NT2/D1 (cell line): ENCODE results near the gene STX16.

ENCODE experiments used
- DNase-seq: peaks from one replicate; pipeline ENCODE4 v3.0.0-alpha.2; 2011; ENCODE audit warnings: low read depth, low spot score
- H3K27me3 ChIP-seq: 2 replicates; pipeline ENCODE4 v1.6.0; 2011; ENCODE audit warnings: mild to moderate bottlenecking; ENCODE audit not compliant: insufficient read length, insufficient read depth
- H3K36me3 ChIP-seq: 2 replicates; pipeline ENCODE4 v1.6.1; 2011; ENCODE audit warnings: mild to moderate bottlenecking, low read length, mixed read lengths; ENCODE audit not compliant: insufficient read depth, insufficient read length
- H3K4me1 ChIP-seq: 2 replicates; pipeline ENCODE4 v1.5.1; 2011; ENCODE audit not compliant: insufficient read depth, insufficient read length
- H3K4me3 ChIP-seq: 2 replicates; pipeline ENCODE4 v1.5.1; 2011; ENCODE audit warnings: low read depth; ENCODE audit not compliant: insufficient read length
- H3K9ac ChIP-seq: 2 replicates; pipeline ENCODE4 v1.6.0; 2011; ENCODE audit warnings: low read depth; ENCODE audit not compliant: insufficient read length
- H3K9me3 ChIP-seq: 2 replicates; pipeline ENCODE4 v1.5.1; 2011; ENCODE audit warnings: mild to moderate bottlenecking, low read length; ENCODE audit not compliant: insufficient read depth
- SUZ12 ChIP-seq: IDR thresholded peaks from 2 replicates; pipeline ENCODE4 v1.6.1; 2011; ENCODE audit not compliant: insufficient read length, insufficient read depth; ENCODE audit errors: extremely low read depth
- YY1 ChIP-seq: IDR thresholded peaks from 2 replicates; pipeline ENCODE4 v1.6.1; 2011; ENCODE audit not compliant: insufficient read length, insufficient read depth
- ZNF274 ChIP-seq: IDR thresholded peaks from 2 replicates; pipeline ENCODE4 v1.6.1; 2011; ENCODE audit warnings: mild to moderate bottlenecking, low read depth, low read length

STX16 gene

GRCh38 chr20:58626051-58626450 is 25.0 kb upstream of the STX16 start:
- no peak for DNase-seq
- H3K27me3 ChIP-seq: no peaks in the 10 kb centered on the region

GRCh38 chr20:58627212-58628072 is 23.6 kb upstream of the STX16 start:
- H3K4me3 ChIP-seq: no peak overlapping the region
- H3K4me1 ChIP-seq: peaks cover 16% of the 10 kb centered on the region
- H3K9me3 ChIP-seq: peaks cover 13% of the 10 kb centered on the region
- H3K36me3 ChIP-seq: no peaks in the 10 kb centered on the region
- TF ChIP-seq SUZ12 (no peak), ZNF274 (no peak), YY1 (no peak)
- DNase-seq: no peak
- H3K9ac ChIP-seq: no peak overlapping the region
- no peaks in the 10 kb centered on the region for H3K27me3 ChIP-seq

More at GRCh38 chr20:58626051-58626450, 25.0 kb upstream of the STX16 start:
- TF ChIP-seq YY1: no peak
- TF ChIP-seq ZNF274: no peak
- TF ChIP-seq SUZ12: no peak
- Histone ChIP-seq H3K36me3 (no peaks in the 10 kb centered on the region), H3K4me3 (no peak overlapping the region), H3K9ac (no peak overlapping the region), H3K4me1 (peaks cover 16% of the 10 kb centered on the region), H3K9me3 (peaks cover 24% of the 10 kb centered on the region)

GRCh38 chr20:58628491-58629214 is 22.4 kb upstream of the STX16 start:
- H3K4me3 ChIP-seq: no peak overlapping the region
- TF ChIP-seq YY1 (no peak), SUZ12 (no peak), ZNF274 (no peak)

DNA sequence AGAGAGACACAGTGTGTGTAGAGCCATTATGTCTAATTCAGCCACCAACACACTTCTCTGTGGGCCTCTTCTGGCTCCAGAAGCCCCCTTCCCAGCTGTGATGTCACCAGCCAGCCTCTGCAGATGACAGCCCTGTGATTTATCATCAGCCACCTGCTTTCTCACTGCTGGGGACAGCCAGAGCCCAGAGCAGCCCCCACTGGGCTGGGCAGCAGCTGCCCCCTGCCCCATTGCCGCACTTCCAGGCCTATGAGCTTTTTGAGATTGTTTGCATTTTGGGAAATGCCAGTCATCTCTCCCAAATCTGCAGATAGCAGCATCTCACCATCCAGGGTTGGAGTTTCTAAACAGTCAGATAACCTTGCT is 21.9 kb upstream of the STX16 start:
- Histone ChIP-seq H3K9me3 (no peaks in the 10 kb centered on the region; the same call in 1 of the 2 replicates), H3K27me3 (no peaks in the 10 kb centered on the region), H3K9ac (no peak overlapping the region), H3K36me3 (no peaks in the 10 kb centered on the region), H3K4me1 (peaks cover 9% of the 10 kb centered on the region), H3K4me3 (no peak overlapping the region)
- no peak for TF ChIP-seq YY1
- TF ChIP-seq SUZ12: no peak
- no peak for TF ChIP-seq ZNF274
- no peak for DNase-seq

More at GRCh38 chr20:58628491-58629214, 22.4 kb upstream of the STX16 start:
- H3K9ac ChIP-seq: no peak overlapping the region
- no peak for DNase-seq
- no peaks in the 10 kb centered on the region for H3K36me3 ChIP-seq
- peaks cover 10% of the 10 kb centered on the region for H3K4me1 ChIP-seq
- no peaks in the 10 kb centered on the region for H3K27me3 ChIP-seq
- H3K9me3 ChIP-seq: peaks cover under 1% of the 10 kb centered on the region; the same call in 1 of the 2 replicates

DNA sequence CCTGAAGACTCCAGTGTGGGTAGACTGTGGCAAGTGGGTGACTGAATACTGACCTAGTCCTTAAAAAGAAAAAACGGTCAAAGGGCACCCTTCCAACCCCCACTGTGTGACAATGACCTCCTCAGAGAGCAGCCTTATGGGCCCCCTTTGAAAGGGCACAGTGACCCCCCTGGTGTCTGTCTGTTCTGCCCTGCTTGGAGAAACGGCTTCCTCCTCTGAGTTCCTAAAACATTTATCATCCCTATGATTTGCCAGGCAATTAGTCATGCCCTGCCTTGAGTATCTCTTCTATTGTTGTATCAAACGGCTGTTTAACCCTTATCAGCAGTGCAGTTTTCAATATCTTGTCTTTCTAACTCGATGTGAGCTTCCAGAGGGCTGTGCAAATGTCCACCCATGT is 21.0 kb upstream of the STX16 start:
- TF ChIP-seq SUZ12: no peak
- no peak for TF ChIP-seq ZNF274
- no peak for TF ChIP-seq YY1
- H3K27me3 ChIP-seq: no peaks in the 10 kb centered on the region

GRCh38 chr20:58633161-58634053 is 17.7 kb upstream of the STX16 start:
- Histone ChIP-seq H3K36me3 (no peaks in the 10 kb centered on the region), H3K9me3 (no peaks in the 10 kb centered on the region), H3K4me3 (no peak overlapping the region), H3K4me1 (peaks cover 9% of the 10 kb centered on the region), H3K27me3 (no peaks in the 10 kb centered on the region), H3K9ac (no peak overlapping the region)
- no peak for DNase-seq
- TF ChIP-seq ZNF274 (no peak), SUZ12 (no peak), YY1 (no peak)

More for the DNA sequence above, 21.0 kb upstream of the STX16 start:
- no peak overlapping the region for H3K4me3 ChIP-seq
- H3K36me3 ChIP-seq: no peaks in the 10 kb centered on the region
- DNase-seq: no peak
- H3K4me1 ChIP-seq: peaks cover 6% of the 10 kb centered on the region
- H3K9me3 ChIP-seq: no peaks in the 10 kb centered on the region; the same call in 1 of the 2 replicates
- no peak overlapping the region for H3K9ac ChIP-seq
